K562 (cell line): ENCODE measurements around the gene PLD6. TPM values are rescaled to one million over a fixed set of nuclear protein-coding genes. Genes with fewer than 3 reads are reported as not detected.

Source experiments
- ATAC-seq: fragments of 200-7000 bp; cut with Tn5 transposase; 3 replicates; pipeline ENCODE4 v1.9.1; 2020; ENCODE audit warnings: moderate library complexity
- BruUV-seq: library from RNA; stranded (reverse); fragments of 400-500 nt; replicated peaks from 2 replicates; lab custom pipeline; 2021; lab: Mats Ljungman, UMichigan
- CTCF ChIA-PET: fragments of 300-600 bp; formaldehyde crosslinking; extraction: SDS; loops from one replicate; lab custom pipeline; 2021; ENCODE audit warnings: low intra/inter-chr PET ratio; lab: Yijun Ruan, JAX
- POLR2A ChIA-PET: fragments of 300-600, 350-650 bp; sonication (Branson Sonifier 250); formaldehyde crosslinking; extraction: SDS; loops from one replicate; lab custom pipeline; 2021; ENCODE audit warnings: antibody characterized with exemption, inconsistent platforms; lab: Yijun Ruan, JAX
- DNase-seq, 4 experiments: peaks; one replicate each; pipeline versions ENCODE4 v3.0.0 to v3.0.0-alpha.2; 2011 to 2018; ENCODE audit warnings: low spot score in 3 of 4, mixed read lengths in 3 of 4; ENCODE audit errors: extremely low read depth in 1 of 4
- FAIRE-seq: peaks from 2 replicates; lab custom pipeline; 2011; peaks lifted over from hg19 to GRCh38; lab: Jason Lieb, UNC
- H2AFZ ChIP-seq: 2 replicates; pipeline ENCODE4 v1.6.0; 2011; ENCODE audit warnings: low read depth, low read length, control low read depth, inconsistent platforms
- H3K27ac ChIP-seq: fragments of 200-600 bp; 3 replicates; pipeline ENCODE4 v1.8.0; 2011; ENCODE audit warnings: low read depth, mild to moderate bottlenecking, control low read depth, inconsistent platforms, low read length, moderate library complexity, mixed read lengths; ENCODE audit errors: extremely low read depth
- H3K27me3 ChIP-seq, 2 experiments: fragments of 300-600 bp in 1 of 2; 2 replicates in 1 of 2; 3 replicates in 1 of 2; pipeline versions ENCODE4 v1.6.0 to v1.8.0; 2011; ENCODE audit warnings: inconsistent platforms in 2 of 2, low read length in 2 of 2, mild to moderate bottlenecking in 1 of 2, mixed read lengths in 1 of 2, moderate library complexity in 1 of 2; ENCODE audit not compliant: control insufficient read depth in 2 of 2, insufficient read depth in 2 of 2
- H3K36me3 ChIP-seq: fragments of 300-600 bp; 3 replicates; pipeline ENCODE4 v1.8.0; 2011; ENCODE audit warnings: mild to moderate bottlenecking, low read length, inconsistent platforms; ENCODE audit not compliant: control insufficient read depth, insufficient read depth
- H3K4me1 ChIP-seq, 2 experiments: fragments of 200-600 bp in 1 of 2; replicated peaks in 1 of 2; 2 replicates in 1 of 2; 3 replicates in 1 of 2; pipeline versions ENCODE4 v1.5.1 to v1.8.0; 2011; ENCODE audit warnings: inconsistent platforms in 2 of 2, low read length in 2 of 2, mild to moderate bottlenecking in 1 of 2, mixed read lengths in 1 of 2, moderate library complexity in 1 of 2; ENCODE audit not compliant: control insufficient read depth in 2 of 2, insufficient read depth in 2 of 2
- H3K4me2 ChIP-seq: 2 replicates; pipeline ENCODE4 v1.6.1; 2011; ENCODE audit warnings: low read length, control low read depth, inconsistent platforms, mixed read lengths; ENCODE audit not compliant: insufficient read depth
- H3K4me3 ChIP-seq: fragments of 200-600 bp; sonication (generic), shearing (Covaris generic); 2 replicates; pipeline ENCODE4 v1.5.1; 2016; ENCODE audit warnings: control low read depth, inconsistent platforms
- H3K79me2 ChIP-seq: fragments of 200-600 bp; 3 replicates; pipeline ENCODE4 v1.8.0; 2011; ENCODE audit warnings: low read length, inconsistent platforms; ENCODE audit not compliant: control insufficient read depth, insufficient read depth
- H3K9ac ChIP-seq, 2 experiments: 2 replicates each; pipeline versions ENCODE4 v1.6.0 to v1.6.1; 2011; ENCODE audit warnings: low read depth in 2 of 2, low read length in 2 of 2, control low read depth in 1 of 2, inconsistent platforms in 1 of 2, mild to moderate bottlenecking in 1 of 2, mixed read lengths in 1 of 2; ENCODE audit not compliant: insufficient read depth in 1 of 2
- H3K9me1 ChIP-seq: one replicate; pipeline ENCODE4 v1.6.0; 2011; ENCODE audit warnings: inconsistent platforms, mild to moderate bottlenecking, low read length, moderate library complexity; ENCODE audit not compliant: control insufficient read depth, insufficient read depth
- H3K9me3 ChIP-seq: replicated peaks from 2 replicates; pipeline ENCODE4 v1.5.1; 2011; ENCODE audit warnings: low read depth, low read length, inconsistent platforms; ENCODE audit not compliant: control insufficient read depth, insufficient read depth
- H4K20me1 ChIP-seq: replicated peaks from 2 replicates; pipeline ENCODE4 v1.6.1; 2011; ENCODE audit warnings: low read length, inconsistent platforms, mixed read lengths; ENCODE audit not compliant: control insufficient read depth, insufficient read depth
- ARHGAP35 ChIP-seq: fragments of 450-650 bp; IDR thresholded peaks from 2 replicates; pipeline ENCODE4 v1.6.1; 2018; ENCODE audit not compliant: partially characterized antibody
- CBX8 ChIP-seq: fragments of 200-600 bp; sonication (generic); IDR thresholded peaks from 2 replicates; pipeline ENCODE4 v1.6.1; 2012; ENCODE audit warnings: borderline replicate concordance, mixed run types, low read depth, mild to moderate bottlenecking, moderate library complexity, mixed read lengths, low read length, control low read depth, inconsistent platforms; ENCODE audit not compliant: poor library complexity, severe bottlenecking; ENCODE audit errors: extremely low read depth
- CHCHD3 ChIP-seq: fragments of 250-450 bp; sonication (Bioruptor Pico); IDR thresholded peaks from 2 replicates; pipeline ENCODE4 v2.1.2; 2022; ENCODE audit warnings: mild to moderate bottlenecking
- CREB1 ChIP-seq, 2 experiments: sonication (generic) in 1 of 2; formaldehyde crosslinking in 1 of 2; IDR thresholded peaks; 2 replicates each; pipeline versions ENCODE4 v1.6.1 to v1.8.0; 2012 to 2022; ENCODE audit warnings: inconsistent platforms in 1 of 2, mild to moderate bottlenecking in 1 of 2, missing genetic modification reagents in 1 of 2, moderate library complexity in 1 of 2
- GTF2B ChIP-seq: IDR thresholded peaks from 2 replicates; pipeline ENCODE4 v1.6.1; 2011; ENCODE audit not compliant: insufficient read length; ENCODE audit errors: extremely low read depth
- HIVEP1 ChIP-seq: fragments of 250-450 bp; sonication (Bioruptor Pico); IDR thresholded peaks from 2 replicates; pipeline ENCODE4 v1.4.0; 2020; ENCODE audit warnings: mild to moderate bottlenecking
- LEF1 ChIP-seq: fragments of 450-650 bp; IDR thresholded peaks from 2 replicates; pipeline ENCODE4 v1.6.1; 2016; ENCODE audit warnings: mild to moderate bottlenecking
- NEUROD1 ChIP-seq: fragments of 150-350 bp; IDR thresholded peaks from 2 replicates; pipeline ENCODE4 v1.6.1; 2014; ENCODE audit warnings: borderline replicate concordance, low read length, low read depth; ENCODE audit not compliant: partially characterized antibody
- NFE2 ChIP-seq: IDR thresholded peaks from 2 replicates; pipeline ENCODE4 v1.6.1; 2014; ENCODE audit warnings: antibody characterized with exemption, low read depth
- SMAD4 ChIP-seq: fragments of 250-450 bp; sonication (Bioruptor Pico); conservative IDR thresholded peaks from 2 replicates; pipeline ENCODE4 v1.8.0; 2021; ENCODE audit warnings: inconsistent platforms, mild to moderate bottlenecking, moderate library complexity
- SPI1 ChIP-seq: IDR thresholded peaks from 2 replicates; pipeline ENCODE4 v1.6.1; 2011; ENCODE audit warnings: low read depth, low read length, control low read depth, borderline replicate concordance
- ZNF384 ChIP-seq: IDR thresholded peaks from 2 replicates; pipeline ENCODE4 v1.6.1; 2012; ENCODE audit warnings: low read depth, low read length, improper control_type of control experiment
- ZNF79 ChIP-seq: fragments of 250-450 bp; sonication (Bioruptor Pico); IDR thresholded peaks from 2 replicates; pipeline ENCODE4 v1.4.0; 2020; ENCODE audit warnings: low read depth, mild to moderate bottlenecking, moderate library complexity
- WGBS: fragments of 100-300 bp; shearing (Covaris generic); methylation state at CpG from one replicate; pipeline ENCODE4 v1.1.6; 2016; ENCODE audit warnings: low coverage, mixed read lengths; ENCODE audit not compliant: insufficient coverage; ENCODE audit errors: missing lambda C conversion rate; 5-methylcytosine and 5-hydroxymethylcytosine counted together
- in situ Hi-C: fragments of 300-500 bp; cut with MboI; formaldehyde crosslinking; loops from 4 replicates; pipeline ENCODE4 v1.15.0; 2018; ENCODE audit warnings: inconsistent platforms, mixed read lengths
- intact Hi-C: fragments of 100-400 bp; cut with micrococcal nuclease; formaldehyde crosslinking; loops from 2 replicates; pipeline ENCODE4 v1.14.2; 2022
- polyA plus RNA-seq, 8 experiments: library from polyadenylated mRNA; depleted of rRNA in 4 of 8; stranded (reverse) in 5 of 8; unstranded in 3 of 8; fragments of >200 nt; fragmentation: Nextera tagmentation in 2 of 8; fragmentation: Illumina TruSeq in 1 of 8; extraction: Ambion mirVana in 2 of 8; extraction: Trizol in 1 of 8; gene quantifications; 2 replicates each; pipeline versions ENCODE4 v1.2.1 to v1.2.3, GENCODE V29; 2011 to 2014; ENCODE audit warnings: inconsistent platforms in 1 of 8, missing spikeins in 1 of 8
- total RNA-seq, 7 experiments: library from RNA; depleted of rRNA in 6 of 7; stranded (reverse); fragments of >200 nt in 6 of 7; fragmentation: Illumina TruSeq in 2 of 7; extraction: Trizol in 2 of 7; gene quantifications; 2 replicates each; pipeline versions ENCODE4 v1.2.1 to v1.2.3, GENCODE V29; 2011 to 2021; ENCODE audit warnings: low replicate concordance in 1 of 7
- TF ChIP-seq, protein P1 (sequence below): sonication (generic); formaldehyde crosslinking; IDR thresholded peaks from 2 replicates; pipeline ENCODE4 v1.8.0; 2022; ENCODE audit warnings: mild to moderate bottlenecking, missing genetic modification reagents

The PLD6 gene
- total and polyA plus RNA-seq, 9 of the 15 experiments (the other 6 are each of a cell fraction or from before 2014, with no cell fraction given): 3.6 to 15.6 (median 10.0) TPM

GRCh38 chr17:17216776-17217175 lies 10.6 kb upstream of the PLD6 start:
- WGBS: 98% methylated on average over 8 of the region's 16 CpGs
- H3K4me2 ChIP-seq: no peak overlapping the region
- no peak for ATAC-seq
- TF ChIP-seq ARHGAP35: no peak
- no peak for TF ChIP-seq ZNF384
- no peak for TF ChIP-seq HIVEP1 (CRISPR knock-in tag)
- TF ChIP-seq ZNF79 (CRISPR knock-in tag): no peak
- no peak for TF ChIP-seq CHCHD3
- no peak for TF ChIP-seq GTF2B
- TF ChIP-seq SMAD4 (CRISPR knock-in tag): no peak
- TF ChIP-seq LEF1: no peak
- TF ChIP-seq CREB1 (IDR thresholded peaks at IDR 0.05): no peak
- no peak for TF ChIP-seq CREB1 (CRISPR knock-in tag; IDR thresholded peaks at IDR 0.05)
- TF ChIP-seq NFE2: no peak
- TF ChIP-seq, protein P1, sequence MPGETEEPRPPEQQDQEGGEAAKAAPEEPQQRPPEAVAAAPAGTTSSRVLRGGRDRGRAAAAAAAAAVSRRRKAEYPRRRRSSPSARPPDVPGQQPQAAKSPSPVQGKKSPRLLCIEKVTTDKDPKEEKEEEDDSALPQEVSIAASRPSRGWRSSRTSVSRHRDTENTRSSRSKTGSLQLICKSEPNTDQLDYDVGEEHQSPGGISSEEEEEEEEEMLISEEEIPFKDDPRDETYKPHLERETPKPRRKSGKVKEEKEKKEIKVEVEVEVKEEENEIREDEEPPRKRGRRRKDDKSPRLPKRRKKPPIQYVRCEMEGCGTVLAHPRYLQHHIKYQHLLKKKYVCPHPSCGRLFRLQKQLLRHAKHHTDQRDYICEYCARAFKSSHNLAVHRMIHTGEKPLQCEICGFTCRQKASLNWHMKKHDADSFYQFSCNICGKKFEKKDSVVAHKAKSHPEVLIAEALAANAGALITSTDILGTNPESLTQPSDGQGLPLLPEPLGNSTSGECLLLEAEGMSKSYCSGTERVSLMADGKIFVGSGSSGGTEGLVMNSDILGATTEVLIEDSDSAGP: no peak
- TF ChIP-seq CBX8: no peak
- no peak for TF ChIP-seq NEUROD1
- no peak for TF ChIP-seq SPI1
- TF ChIP-seq, all 486 proteins: peak for 0
- ChIA-PET CTCF (no interaction called here), POLR2A (no interaction called here)
- no TSS peak for BruUV-seq
- DNase-seq (no peak), FAIRE-seq (no peak)
- Histone ChIP-seq H2AFZ (no peak overlapping the region), H3K4me1 (peaks cover 0 to 11% of the 10 kb centered on the region in 2 experiments; a peak in 2 of 5 replicates), H3K27ac (no peak overlapping the region), H3K4me3 (no peak overlapping the region), H3K9me3 (no peaks in the 10 kb centered on the region), H3K36me3 (peaks cover 77% of the 10 kb centered on the region; the same call in 2 of the 3 replicates), H3K9ac (no peak overlapping the region; a peak in 1 of 4 replicates), H4K20me1 (no peaks in the 10 kb centered on the region; the same call in 1 of the 2 replicates), H3K9me1 (no peaks in the 10 kb centered on the region), H3K27me3 (no peaks in the 10 kb centered on the region), H3K79me2 (no peaks in the 10 kb centered on the region)
- in situ Hi-C loops (no loop called here), intact Hi-C loops (no loop called here)
